HepG2 (cell line): ENCODE results near the gene SENP6. TPM values are rescaled to one million over a fixed set of nuclear protein-coding genes. Genes with fewer than 3 reads are reported as not detected.

Experiments
- ARNTL ChIP-seq: sonication (generic); formaldehyde crosslinking; IDR thresholded peaks from 2 replicates; pipeline ENCODE4 v1.4.0; 2020; ENCODE audit warnings: mild to moderate bottlenecking, missing genetic modification reagents
- CBX1 ChIP-seq: IDR thresholded peaks from one replicate; pipeline ENCODE4 v1.6.1; 2016; ENCODE audit warnings: antibody characterized with exemption, low read depth
- CEBPZ ChIP-seq: IDR thresholded peaks from 2 replicates; pipeline ENCODE4 v1.6.1; 2012; ENCODE audit warnings: low read length, improper control_type of control experiment
- JUN ChIP-seq: sonication (generic); formaldehyde crosslinking; IDR thresholded peaks from 2 replicates; pipeline ENCODE4 v1.4.0; 2020; ENCODE audit warnings: mild to moderate bottlenecking, missing genetic modification reagents
- KIAA2018 ChIP-seq: sonication (generic); formaldehyde crosslinking; IDR thresholded peaks from 2 replicates; pipeline ENCODE4 v1.5.0; 2020; ENCODE audit warnings: mild to moderate bottlenecking, missing genetic modification reagents, borderline replicate concordance
- NFE2L2 ChIP-seq: fragments of 150-350 bp; IDR thresholded peaks from 2 replicates; pipeline ENCODE4 v1.6.1; 2014; ENCODE audit warnings: low read length
- NKX3-1 ChIP-seq: sonication (generic); formaldehyde crosslinking; IDR thresholded peaks from 2 replicates; pipeline ENCODE4 v1.5.0; 2020; ENCODE audit warnings: missing genetic modification reagents
- PATZ1 ChIP-seq: sonication (generic); formaldehyde crosslinking; IDR thresholded peaks from 2 replicates; pipeline ENCODE4 v1.4.0; 2020; ENCODE audit warnings: missing genetic modification reagents
- RARA ChIP-seq: IDR thresholded peaks from 2 replicates; pipeline ENCODE4 v1.6.1; 2016; ENCODE audit warnings: missing genetic modification reagents, missing compliant biosample characterization
- RCOR2 ChIP-seq: IDR thresholded peaks from 2 replicates; pipeline ENCODE4 v1.6.1; 2016; ENCODE audit warnings: missing biosample characterization, missing genetic modification reagents
- SMARCE1 ChIP-seq: fragments of 450-650 bp; IDR thresholded peaks from 2 replicates; pipeline ENCODE4 v1.6.1; 2017; ENCODE audit warnings: borderline replicate concordance
- SRSF9 ChIP-seq: fragments of 200-400 bp; formaldehyde crosslinking; IDR thresholded peaks from 2 replicates; pipeline ENCODE4 v1.6.1; 2018; ENCODE audit warnings: borderline replicate concordance, mild to moderate bottlenecking, low read depth, low read length; ENCODE audit not compliant: insufficient read depth, poor library complexity, severe bottlenecking
- TCF7 ChIP-seq: sonication (generic); IDR thresholded peaks from 2 replicates; pipeline ENCODE4 v1.6.1; 2016; ENCODE audit warnings: antibody characterized with exemption, low read depth
- ZNF207 ChIP-seq: fragments of 450-650 bp; IDR thresholded peaks from 2 replicates; pipeline ENCODE4 v1.6.1; 2016; ENCODE audit warnings: antibody characterized with exemption, borderline replicate concordance
- ZNF510 ChIP-seq: sonication (generic); formaldehyde crosslinking; IDR thresholded peaks from 2 replicates; pipeline ENCODE4 v1.4.0; 2020; ENCODE audit warnings: low read depth, mild to moderate bottlenecking, missing genetic modification reagents
- ZSCAN12 ChIP-seq: sonication (generic); formaldehyde crosslinking; IDR thresholded peaks from 2 replicates; pipeline ENCODE4 v1.9.0; 2021; ENCODE audit warnings: mild to moderate bottlenecking, missing genetic modification reagents
- polyA plus RNA-seq, 8 experiments: library from polyadenylated mRNA; depleted of rRNA in 3 of 8; stranded (reverse) in 7 of 8; unstranded in 1 of 8; fragments of >200 nt; fragmentation: Illumina TruSeq in 4 of 8; extraction: Trizol in 4 of 8; gene quantifications; 2 replicates each; pipeline versions ENCODE4 v1.2.1 to v1.2.3, GENCODE V29; 2011 to 2016; ENCODE audit warnings: low read depth in 4 of 8, missing spikeins in 1 of 8, mixed read lengths in 1 of 8; ENCODE audit not compliant: insufficient read depth in 1 of 8
- total RNA-seq, 5 experiments: library from RNA; depleted of rRNA; stranded (reverse); fragments of >200 nt; fragmentation: Illumina TruSeq; extraction: Trizol; gene quantifications; 2 replicates each; pipeline ENCODE4 v1.2.3, GENCODE V29; 2016; ENCODE audit warnings: low read depth in 1 of 5

Gene SENP6
- total and polyA plus RNA-seq, 2 of the 13 experiments (the other 11 are each of a cell fraction or from before 2014, with no cell fraction given): 21.9 to 50.1 TPM

GRCh38 chr6:75748743-75749538, 147.3 kb downstream of the SENP6 start, which contains the start of gene MYO6 (continued):
- TF ChIP-seq TCF7 (no peak), NKX3-1 (CRISPR knock-in tag) (no peak), CEBPZ (no peak), RCOR2 (no peak), KIAA2018 (CRISPR knock-in tag) (no peak), ZSCAN12 (CRISPR knock-in tag) (no peak), SMARCE1 (no peak), NFE2L2 (no peak), PATZ1 (CRISPR knock-in tag) (peak; percentile 16; the same call in 1 of the 2 replicates), ZNF207 (no peak), ARNTL (CRISPR knock-in tag) (no peak), ZNF510 (CRISPR knock-in tag) (no peak), RARA (CRISPR knock-in tag) (no peak), CBX1 (no peak), JUN (no peak), SRSF9 (no peak)
